Amygdala (tissue), 56 donors: ENCODE measurements around the gene TAF4.
"Not testable (repeated sequence)": the region's sequence is repeated elsewhere in the genome, so short reads cannot be mapped to it uniquely, and the experiment has no call there.

Source experiments
- DNase-seq, 56 donors: peaks; one replicate each; lab custom pipeline; 2025; lab: John Stamatoyannopoulos, UW

TAF4 gene

DNA sequence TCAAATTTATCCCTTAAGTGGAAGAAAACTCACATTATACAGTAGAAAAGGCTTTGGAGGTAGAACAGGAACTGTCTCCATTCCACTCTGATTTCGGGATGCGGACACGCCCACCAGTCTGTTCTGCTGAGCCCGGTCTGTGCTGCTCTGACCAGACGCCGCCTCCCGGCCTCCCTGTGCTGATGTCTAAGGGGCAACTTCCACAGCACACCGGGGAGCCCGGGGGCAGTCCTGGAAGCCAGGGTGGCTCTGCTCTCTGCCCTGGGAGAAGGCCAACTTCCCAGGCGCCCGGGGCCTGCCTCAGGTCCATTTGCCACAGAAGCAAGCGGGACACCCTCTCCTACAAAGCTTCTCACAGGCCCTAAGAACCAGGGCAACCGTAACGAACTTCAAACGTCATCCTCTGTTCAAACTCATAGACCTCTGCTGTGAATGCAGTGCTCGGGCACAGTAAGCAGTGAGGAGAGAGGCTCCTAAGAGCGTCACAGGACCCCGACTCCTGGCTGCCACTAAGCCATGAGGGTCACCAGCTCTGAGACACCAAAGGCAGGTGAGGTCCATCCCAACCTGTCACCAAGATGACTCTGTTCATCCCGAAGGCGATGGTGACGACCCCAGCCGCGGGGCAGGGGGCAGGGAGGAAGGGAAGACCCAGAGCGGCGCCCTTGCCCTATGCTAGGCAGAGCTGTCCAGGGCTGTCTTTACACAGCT lies 5.6 kb downstream of the TAF4 start:
- DNase-seq, result no peak

- no peak for DNase-seq
Measured at GRCh38 chr20:62059401-62059800, 6.3 kb downstream of the TAF4 start.

GRCh38 chr20:62058941-62059340 lies 6.7 kb downstream of the TAF4 start:
- no peak for DNase-seq

- DNase-seq, result no peak
Measured at GRCh38 chr20:62056975-62057374, 8.7 kb downstream of the TAF4 start.

DNA sequence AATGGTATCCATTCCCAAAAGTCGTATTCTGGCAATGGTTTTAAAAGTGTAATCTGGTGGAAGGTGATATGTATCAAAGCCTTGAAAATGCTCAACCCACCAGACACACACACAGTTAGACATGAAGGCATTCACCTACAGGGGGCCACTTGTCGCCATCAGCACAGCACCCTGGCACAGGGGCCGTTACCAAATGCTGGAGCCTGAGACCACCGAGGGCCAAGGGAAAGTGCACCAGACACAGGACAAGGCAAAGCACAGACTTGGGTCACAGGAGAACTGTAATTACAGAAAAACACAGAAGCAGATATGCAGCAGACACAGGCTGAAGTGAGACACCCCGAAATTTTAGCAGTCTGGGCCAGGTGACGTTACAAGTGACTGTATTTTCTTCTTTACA lies 9.3 kb downstream of the TAF4 start:
- DNase-seq, result no peak

GRCh38 chr20:62055862-62056115 lies 9.9 kb downstream of the TAF4 start:
- DNase-seq, result not testable (repeated sequence)

- DNase-seq, result no peak
Measured at GRCh38 chr20:62055106-62055861, 10.4 kb downstream of the TAF4 start.

DNA sequence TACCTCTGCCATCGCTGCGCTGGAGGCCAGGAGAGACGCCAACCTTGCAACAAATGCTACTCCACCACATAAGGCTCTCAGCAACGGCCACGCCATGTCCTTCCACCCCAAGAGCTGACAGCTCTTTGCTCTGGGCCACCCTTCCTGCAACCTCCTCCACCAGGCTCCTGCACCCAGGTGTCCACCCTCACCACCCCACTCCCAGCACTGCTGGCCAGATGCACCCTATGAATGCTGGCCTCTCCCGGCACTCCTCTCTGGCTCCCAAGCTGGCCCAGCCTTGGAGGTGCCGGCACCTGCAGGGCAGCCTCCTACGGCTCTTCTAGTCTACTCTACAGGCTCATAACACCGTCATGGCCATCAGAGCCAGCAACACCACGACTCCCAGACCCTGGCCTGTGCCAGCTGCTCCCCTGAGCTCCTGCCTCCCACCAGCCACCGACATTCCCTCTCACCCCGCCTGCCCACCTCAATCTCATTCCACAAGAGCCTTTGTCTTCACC lies 11.2 kb downstream of the TAF4 start:
- DNase-seq, result no peak

DNA sequence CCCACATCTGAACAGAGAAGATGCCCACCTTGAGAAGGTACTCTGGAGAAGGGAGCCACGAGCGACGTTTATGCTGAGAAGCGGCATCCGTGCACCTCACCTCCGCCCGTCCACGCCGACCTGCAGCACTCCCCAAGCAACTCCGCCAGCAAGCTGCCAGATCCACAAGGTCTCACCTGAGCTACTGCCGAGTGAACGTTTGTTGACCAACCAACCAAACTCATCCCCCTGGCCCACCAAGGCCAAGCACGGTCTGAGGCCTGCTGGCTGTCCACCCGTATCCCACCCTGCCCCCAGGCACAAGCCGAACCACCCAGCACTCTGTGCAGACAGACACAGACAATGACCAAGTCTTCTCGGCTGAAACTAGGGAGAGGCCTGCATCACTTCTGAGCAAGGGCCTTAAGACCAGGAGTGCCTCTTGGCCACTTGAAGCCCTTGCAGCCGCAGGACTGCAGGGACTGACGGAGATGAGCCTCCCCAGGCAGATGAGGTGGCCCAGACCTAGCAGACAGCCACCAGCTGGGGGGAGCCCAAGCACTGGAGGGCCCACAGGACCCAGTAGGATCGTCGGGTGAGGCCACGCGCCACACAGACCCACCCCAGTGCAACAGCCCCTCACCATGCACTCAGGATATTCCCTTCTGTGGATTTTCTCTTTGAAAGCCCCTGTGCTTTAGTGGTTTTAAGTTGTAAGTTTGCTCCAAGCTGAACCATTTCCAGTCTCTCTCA lies 12.1 kb downstream of the TAF4 start:
- no peak for DNase-seq

GRCh38 chr20:62052842-62053464 lies 12.7 kb downstream of the TAF4 start:
- DNase-seq, result no peak

DNA sequence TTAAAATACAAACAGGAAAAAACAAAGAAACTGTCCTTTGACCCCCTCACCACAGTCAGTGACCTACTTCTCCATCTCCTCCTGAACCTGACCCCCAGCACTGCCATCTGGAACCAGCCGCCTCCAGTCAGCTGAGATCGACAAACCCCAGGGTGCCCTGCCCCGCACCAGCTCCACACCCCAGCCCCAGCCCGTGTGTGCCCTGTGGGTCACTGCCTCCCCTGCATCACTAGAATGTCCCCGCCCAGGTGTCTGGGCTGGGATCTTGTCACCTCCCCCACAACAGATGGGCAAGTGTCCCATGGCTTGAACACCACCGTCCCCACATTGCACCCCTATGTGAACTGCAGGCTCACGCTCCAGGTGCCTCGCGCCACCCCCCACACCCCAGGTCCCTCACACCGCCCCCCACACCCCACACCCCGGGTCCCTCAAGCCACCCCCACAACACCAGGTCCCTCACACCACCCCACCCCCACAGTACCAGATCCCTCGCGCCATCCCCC lies 13.3 kb downstream of the TAF4 start:
- peak in 1 of 56 donors; percentile 13 for DNase-seq

DNA sequence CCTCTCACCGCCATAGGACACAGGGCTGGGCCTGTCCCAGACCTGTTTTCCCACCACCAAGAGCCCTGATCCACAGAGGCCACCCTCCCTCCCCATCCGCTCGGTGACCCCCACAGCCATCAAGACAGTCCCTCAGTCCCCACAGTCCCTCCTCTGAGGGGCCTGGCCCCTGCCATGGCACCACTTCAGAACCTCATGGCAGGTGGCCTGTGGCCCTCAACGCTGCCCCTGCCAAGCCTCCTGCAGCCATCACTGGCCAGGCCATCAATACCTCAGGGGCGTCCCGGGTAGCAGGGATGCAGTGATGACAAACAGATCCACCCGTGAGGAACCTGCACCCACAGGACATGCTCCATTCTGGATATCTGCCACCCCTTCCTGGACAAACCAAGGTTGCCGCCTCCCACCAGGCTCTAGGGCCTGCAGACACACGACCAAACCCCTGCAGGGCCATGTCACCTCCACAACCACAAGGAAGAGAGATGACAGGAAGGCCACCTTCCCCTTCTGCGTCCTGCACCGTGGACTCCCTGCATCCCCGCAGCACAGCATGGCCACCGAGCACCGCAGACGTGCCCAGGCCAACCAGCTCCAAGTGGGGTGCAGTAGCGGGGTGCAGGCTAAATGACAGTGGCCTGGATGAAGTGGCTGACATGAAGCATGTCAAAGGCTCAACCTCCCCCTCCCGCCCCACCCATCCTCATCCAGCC lies 14.0 kb downstream of the TAF4 start:
- no peak for DNase-seq

DNA sequence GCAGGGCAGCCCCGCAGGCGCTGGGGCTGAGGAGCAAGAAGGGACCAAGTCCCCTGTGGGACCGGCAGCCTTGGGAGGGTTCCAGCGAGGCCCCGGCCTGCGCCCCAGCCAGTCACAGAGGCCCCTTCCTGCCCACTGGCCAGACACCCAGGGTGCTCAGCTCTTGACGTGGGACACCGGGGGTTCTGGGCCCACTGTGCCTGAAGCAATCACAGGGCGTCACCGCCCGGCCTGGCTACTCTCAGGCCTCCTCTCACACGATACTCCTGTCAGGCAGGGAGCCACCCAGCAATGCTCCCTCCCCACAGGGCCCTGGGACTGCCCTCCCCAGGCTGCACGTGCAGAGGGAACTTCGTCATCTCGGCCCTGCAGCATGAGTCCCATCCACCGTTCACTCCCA lies 14.5 kb downstream of the TAF4 start:
- DNase-seq, result no peak

- DNase-seq, result no peak
Measured at GRCh38 chr20:62050166-62051120, 15.2 kb downstream of the TAF4 start.

DNA sequence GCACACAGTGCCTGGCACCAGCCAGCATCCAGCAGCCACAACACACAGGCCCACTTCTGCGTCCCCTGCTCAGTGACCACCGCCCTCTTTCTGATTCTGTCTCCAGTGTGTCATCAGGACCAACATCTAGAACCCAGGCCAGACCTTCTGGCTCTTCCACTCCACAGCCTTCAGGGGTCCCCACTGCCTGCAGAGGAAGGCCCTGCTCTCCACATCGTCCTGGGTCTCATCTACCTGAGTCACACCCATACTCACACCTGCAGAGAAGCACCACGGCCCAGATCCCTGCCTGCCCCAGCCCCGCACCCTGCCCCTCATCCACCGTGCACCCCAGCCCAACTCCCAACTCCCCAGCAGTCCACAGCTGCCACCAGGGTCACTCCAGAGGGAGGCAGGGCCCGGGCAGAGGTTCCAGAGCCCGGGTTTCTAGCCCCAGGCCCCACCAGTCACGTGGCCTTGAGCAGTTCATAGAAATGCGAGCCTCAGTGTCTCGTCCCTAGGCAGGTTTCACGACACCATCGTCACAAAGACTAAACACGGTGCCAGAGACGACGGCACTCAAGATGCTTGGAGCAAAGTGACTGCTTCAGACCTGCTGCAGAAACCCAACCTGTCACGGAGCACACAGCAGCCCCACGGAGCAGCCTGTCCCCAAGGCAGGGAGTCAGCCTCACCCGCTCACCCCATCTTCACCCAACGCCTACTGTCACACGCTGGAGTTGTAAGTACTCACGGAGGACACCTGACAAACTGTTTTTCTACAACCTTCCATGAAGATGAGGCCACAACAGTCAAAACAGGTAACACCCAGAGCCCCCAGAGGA lies 16.1 kb downstream of the TAF4 start:
- DNase-seq, result no peak

- DNase-seq, result no peak
Measured at GRCh38 chr20:62048821-62049291, 16.8 kb downstream of the TAF4 start.

GRCh38 chr20:62048346-62048761 lies 17.3 kb downstream of the TAF4 start:
- DNase-seq, result no peak
